Neural progenitor cell (in vitro differentiated cells): Measurements from ENCODE around the gene AGPS.

Experiments
- CTCF ChIP-seq: fragments of 200-600 bp; sonication (generic); IDR thresholded peaks from 2 replicates; pipeline ENCODE4 v1.5.1; 2017; ENCODE audit warnings: antibody characterized with exemption, mild to moderate bottlenecking
- EZH2phosphoT487 ChIP-seq: fragments of 200-600 bp; sonication (generic); IDR thresholded peaks from 2 replicates; pipeline ENCODE4 v1.6.1; 2017; ENCODE audit warnings: antibody characterized with exemption

- TF ChIP-seq CTCF (no peak), EZH2phosphoT487 (no peak)
These were observed 39.4 kb upstream of the AGPS start for GRCh38 chr2:177353187-177353478.
